Suprapubic skin (tissue), 3 donors: ENCODE results near the gene SLC29A1.

Experiments
- POLR2A ChIP-seq, 2 donors: fragments of 450-650 bp; IDR thresholded peaks; one replicate each; pipeline ENCODE4 v1.6.1; 2017; ENCODE audit warnings: antibody characterized with exemption in 2 of 2, mild to moderate bottlenecking in 2 of 2, moderate library complexity in 2 of 2
- TF ChIP-seq, protein P1 (sequence below), 2 donors: fragments of 200-600 bp in 1 of 2; fragments of 450-650 bp in 1 of 2; sonication (generic) in 1 of 2; IDR thresholded peaks; one replicate each; pipeline ENCODE4 v1.5.1; 2016 to 2019; ENCODE audit warnings: antibody characterized with exemption in 2 of 2, mild to moderate bottlenecking in 1 of 2, moderate library complexity in 1 of 2

DNA sequence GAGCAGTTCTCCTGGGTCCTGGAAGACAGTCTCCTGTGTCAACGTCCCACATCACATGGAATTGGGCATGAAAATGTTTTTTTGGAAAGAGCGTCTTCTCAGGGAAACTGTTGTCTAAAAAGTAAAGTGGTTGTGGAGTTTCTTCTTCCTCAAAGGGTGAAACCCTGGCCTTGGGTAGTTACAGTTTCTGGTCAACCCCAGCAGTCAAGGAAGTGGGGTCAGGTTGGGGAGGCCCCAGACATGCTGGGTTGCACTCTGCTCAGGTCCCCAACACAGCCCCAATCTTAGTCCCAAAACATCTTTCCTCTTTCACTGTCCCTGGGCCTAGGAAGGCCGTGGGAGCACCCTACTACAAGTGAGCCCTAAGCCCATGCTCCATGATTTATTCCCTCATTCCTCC, 43.0 kb downstream of the SLC29A1 start:
- TF ChIP-seq, protein P1, sequence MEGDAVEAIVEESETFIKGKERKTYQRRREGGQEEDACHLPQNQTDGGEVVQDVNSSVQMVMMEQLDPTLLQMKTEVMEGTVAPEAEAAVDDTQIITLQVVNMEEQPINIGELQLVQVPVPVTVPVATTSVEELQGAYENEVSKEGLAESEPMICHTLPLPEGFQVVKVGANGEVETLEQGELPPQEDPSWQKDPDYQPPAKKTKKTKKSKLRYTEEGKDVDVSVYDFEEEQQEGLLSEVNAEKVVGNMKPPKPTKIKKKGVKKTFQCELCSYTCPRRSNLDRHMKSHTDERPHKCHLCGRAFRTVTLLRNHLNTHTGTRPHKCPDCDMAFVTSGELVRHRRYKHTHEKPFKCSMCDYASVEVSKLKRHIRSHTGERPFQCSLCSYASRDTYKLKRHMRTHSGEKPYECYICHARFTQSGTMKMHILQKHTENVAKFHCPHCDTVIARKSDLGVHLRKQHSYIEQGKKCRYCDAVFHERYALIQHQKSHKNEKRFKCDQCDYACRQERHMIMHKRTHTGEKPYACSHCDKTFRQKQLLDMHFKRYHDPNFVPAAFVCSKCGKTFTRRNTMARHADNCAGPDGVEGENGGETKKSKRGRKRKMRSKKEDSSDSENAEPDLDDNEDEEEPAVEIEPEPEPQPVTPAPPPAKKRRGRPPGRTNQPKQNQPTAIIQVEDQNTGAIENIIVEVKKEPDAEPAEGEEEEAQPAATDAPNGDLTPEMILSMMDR (IDR thresholded peaks at IDR 0.05), result no peak
- TF ChIP-seq POLR2A (IDR thresholded peaks at IDR 0.05), result no peak
